HG02642 (cell line): ENCODE data around the gene CASP10.

Experiments used
- ATAC-seq: cut with Tn5 transposase; IDR thresholded peaks from one replicate; pipeline ENCODE4 v1.9.1; 2021; ENCODE audit warnings: mild to moderate bottlenecking; ENCODE audit not compliant: unreplicated experiment, poor library complexity

The CASP10 gene

DNA sequence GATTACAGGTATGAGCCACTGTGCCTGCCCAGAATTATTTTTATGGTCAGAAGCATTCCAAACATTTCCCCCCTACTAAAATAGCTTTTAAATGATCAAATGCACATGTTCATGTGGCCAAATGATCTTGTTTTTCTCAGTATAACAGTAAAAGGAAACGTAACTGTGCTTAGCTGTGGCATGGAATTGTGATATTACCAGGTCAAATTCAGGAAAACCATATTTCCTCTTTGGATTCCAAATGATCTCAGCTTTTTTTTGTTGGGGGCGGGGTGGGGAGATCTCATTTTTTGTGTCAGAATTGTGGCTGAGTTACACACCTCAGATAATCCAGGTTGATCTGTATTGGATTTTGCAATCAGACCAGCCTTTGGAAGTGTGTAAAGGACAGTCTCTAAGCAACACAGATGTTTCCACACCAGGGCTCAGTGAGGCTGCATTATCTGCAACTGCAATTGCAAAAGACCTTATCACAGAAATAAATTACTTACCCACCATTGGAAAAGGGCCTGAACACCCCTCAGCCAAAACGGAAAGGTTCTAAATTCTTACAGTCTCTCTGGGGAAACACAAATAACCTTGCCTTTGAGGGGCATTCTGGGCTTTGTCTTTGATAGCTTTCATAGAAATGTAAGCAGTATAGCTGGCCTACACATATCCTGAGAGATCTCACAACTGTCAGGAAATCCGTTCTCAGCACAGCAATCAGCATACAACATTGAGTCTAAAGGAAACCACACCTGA, 8.4 kb downstream of the CASP10 start:
- ATAC-seq = no peak

DNA sequence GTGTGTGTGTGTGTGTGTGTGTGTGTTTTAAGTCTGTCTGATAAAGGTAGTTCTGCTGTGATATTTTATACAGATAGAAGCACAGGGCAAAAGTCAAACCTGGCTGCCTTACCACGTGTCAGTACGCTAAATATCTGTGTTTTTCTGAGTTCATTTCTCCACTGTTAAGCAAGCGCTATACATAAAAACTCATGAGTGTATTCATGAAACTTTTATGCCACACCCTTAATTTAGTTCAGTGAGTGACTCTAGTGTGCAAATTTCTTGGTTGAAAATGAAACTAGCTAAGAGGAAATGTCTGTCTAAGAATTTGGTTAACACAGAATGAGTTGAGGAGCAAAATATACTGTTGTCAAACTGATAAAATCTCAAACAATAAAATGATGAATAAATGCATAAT, 11.2 kb downstream of the CASP10 start:
- ATAC-seq = peak; percentile 85

DNA sequence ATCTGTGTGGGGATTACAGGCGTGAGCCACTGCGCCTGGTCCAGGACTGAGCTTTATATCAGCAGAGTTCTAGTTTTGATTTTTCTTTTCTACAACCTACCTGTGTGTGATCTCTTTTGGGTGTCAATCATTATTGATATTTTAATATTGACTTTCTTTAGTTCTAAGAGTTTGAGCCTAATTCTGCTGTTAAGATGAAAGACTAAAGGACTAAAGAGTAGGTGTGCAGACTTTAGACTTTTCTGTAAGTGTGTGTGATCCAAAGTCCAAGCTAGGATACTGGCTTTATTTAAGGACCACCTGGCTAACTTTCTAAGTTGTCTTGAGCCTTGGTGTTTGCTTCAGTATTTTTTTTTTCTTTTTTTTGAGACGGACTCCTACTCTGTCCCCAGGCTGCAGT, 12.4 kb downstream of the CASP10 start:
- ATAC-seq = no peak

DNA sequence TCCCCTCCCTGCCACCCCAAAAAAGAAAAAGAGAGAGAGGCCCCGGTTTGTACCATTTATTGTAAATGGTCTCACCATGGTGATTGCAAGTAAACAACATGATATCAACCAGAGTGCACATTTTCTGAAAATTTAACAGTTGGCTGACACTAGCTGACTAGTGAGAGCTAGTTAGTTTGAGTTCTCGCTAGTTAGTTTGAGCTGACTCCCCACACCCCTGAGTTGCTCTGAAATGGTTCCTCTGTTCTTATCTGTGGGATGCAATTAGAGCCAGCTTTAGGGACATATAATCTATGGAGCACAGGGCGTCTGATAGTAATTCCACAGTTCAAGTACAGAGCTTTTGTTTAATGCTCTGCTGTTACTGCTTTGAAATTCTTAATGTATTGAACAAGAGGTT, 13.1 kb downstream of the CASP10 start:
- ATAC-seq = no peak

DNA sequence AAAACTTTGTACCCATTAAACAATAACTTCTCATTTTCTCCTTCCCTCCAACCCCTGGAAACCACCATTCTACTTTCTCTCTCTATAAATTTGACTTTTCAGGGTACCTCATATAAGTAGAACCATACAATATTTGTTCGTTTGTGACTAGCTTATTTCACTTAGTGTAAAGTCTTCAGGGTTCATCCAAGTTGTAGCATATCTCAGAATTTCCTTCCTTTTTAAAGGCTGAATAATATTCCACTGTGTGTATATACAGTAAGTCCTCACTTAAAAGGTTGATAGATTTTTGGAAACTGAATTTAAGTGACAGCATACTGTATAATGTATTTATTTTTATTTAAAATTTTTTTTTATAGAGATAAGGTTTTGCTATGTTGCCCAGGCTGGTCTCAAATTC, 13.9 kb downstream of the CASP10 start:
- no peak for ATAC-seq

DNA sequence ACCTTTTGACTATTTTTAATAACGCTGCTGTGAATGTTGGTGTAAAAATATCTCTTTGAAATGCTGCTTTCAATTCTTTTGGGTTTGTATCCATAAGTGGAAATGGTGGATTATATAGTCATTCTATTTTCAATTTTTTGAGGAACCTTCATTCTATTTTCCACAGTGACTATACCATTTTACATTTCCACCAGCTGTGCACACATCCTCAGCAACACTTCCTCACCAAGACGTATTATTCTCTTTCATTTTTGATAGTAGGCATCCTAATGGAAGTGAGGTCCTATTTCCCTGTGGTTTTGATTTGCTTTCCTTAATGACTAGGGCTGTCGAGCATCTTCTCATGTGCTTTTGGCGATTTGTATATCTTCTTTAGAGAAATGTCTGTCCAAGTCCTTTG, 14.8 kb downstream of the CASP10 start:
- ATAC-seq = no peak

DNA sequence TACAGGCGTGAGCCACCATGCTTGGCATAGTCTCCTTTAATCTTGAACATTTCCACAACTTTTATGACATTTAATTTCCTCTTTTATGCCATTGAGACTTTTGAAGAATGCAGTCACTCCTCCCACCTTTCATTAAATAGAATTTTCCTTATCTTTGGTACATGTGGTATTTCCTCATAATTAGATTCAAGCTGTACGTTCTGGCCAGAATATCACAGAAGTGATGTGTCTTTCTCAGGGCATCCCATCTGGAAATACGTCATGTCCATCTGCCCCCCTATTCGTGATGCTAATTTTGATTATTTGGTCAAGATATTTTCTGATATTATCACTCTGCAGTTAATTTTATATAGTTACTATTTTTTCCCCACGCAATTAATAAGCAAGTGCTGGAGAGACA, 16.9 kb downstream of the CASP10 start:
- no peak for ATAC-seq

DNA sequence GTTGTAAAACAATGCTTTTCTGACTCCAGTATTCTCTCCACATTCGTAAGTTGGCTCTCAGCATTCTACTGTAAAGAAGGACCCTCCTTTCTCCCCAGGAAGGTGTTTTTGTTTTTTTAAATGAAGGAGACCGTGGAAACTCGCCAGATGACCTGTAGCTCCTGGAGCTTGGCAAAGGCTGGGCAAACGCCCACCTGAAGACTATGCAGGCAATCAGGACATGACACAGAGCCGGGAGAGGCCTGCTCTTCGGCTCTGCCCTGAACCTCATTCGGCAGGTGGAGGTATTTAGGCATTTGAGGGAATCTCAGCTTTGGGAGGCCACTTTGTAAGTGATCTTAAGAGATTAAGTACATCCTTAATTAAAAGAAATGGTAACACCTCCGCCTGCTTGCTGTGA, 17.4 kb downstream of the CASP10 start:
- ATAC-seq = no peak

DNA sequence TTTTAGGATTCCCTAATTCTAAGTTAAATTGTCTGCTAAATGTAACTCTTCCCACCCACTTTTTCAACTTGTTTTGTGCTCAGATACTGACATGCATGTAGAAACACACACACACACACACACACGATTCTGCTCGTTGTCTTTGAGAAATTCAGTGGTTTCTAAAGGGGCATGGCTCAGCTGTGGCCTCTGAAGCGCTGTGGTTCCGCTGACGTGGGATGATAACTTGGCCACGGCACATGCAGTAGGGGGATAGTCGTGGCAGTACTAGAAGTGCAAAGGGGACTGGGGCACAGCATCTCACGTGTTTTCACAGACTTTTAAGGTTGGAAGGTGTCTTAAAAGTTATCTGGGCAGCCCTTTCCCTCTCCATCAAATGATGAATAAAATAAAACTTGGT, 18.4 kb downstream of the CASP10 start:
- no peak for ATAC-seq

DNA sequence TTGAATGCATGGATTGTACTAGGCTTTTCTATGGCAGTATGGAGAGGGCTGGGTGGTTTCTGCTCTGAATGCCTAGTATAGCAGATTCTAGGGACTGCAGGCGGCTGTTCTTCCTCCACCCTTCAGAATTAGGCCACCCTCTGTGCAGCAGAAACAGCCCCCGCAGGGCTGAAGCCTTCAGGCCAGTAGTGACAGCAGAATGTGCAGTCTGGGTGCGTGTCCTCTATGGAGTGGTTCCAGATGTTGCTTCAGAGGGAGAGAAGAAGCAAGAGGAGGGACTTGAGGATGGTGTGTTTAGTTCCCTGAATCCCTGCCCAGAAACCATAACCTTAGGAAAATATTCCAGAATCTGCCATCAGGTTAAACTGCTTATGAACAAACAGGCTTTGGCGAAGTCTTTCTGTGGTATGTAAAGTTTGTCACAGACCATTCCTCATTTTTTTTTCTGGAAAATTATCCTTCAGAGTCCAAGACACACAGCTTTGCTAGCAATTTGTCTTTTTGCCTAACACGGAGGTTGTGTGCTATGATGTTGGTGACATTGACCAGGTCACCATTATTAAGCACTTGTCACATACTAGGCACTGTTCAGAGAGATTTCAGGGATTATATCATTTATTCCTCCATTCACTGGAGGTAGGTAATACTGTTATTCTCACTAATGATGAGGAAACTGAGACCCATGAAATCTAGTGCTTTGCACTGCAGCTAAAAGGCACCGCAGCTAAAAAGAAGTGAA, 21.1 kb downstream of the CASP10 start:
- ATAC-seq = no peak

DNA sequence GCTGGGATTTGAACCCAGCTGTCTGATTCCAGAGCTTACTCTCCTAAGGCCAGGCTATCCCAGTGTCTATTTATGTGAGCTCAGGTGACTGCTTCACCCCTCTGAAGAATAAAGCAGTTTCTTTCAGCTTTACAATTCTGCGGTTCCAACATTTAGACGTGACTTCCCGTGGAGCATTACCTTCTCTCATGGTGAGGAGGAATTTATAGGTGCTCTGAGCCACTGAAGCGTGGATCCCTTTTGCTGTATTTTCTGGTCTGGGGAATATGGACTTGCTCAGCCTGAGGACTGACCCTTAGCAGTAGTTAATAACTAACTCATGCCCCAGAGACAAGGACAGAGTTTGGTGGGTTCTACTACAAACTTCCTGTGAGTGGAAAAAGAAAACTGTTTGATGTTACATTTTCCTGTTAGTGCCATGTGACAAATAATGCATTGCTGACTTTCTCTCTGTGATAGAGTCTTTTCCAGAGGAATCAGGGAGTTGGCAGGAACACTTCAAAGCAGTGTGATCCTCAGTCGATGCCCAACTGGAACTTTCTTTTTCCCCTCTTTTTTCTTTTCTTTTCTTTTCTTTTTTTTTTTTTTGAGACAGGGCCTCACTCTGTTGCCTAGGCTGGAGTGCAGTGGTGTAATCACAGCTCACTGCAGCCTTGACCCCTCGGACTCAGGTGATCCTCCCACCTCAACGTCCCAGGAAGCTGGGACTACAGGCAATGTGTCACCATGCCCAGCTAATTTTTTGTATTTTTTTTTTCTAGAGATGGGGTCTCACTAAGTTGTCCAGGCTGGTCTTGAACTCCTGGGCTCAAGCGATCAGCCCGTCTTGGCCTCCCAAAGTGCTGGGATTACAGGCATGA, 21.9 kb downstream of the CASP10 start:
- no peak for ATAC-seq

DNA sequence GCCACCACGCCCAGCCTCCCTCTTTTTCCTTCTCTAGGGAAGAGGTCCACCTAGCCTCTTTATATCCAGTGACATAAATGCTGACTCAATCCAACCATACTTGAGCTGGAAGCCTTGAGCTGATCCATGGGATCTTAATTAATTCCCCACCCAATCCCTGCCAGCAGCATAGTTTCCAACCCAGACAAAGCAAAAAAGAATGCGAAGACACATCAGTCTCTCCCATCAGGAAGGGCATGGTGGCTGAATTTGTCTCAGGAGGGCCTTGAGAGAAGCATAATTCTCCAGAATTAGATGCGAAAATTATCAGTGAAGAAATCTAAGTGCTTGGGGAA, 22.5 kb downstream of the CASP10 start:
- no peak for ATAC-seq

DNA sequence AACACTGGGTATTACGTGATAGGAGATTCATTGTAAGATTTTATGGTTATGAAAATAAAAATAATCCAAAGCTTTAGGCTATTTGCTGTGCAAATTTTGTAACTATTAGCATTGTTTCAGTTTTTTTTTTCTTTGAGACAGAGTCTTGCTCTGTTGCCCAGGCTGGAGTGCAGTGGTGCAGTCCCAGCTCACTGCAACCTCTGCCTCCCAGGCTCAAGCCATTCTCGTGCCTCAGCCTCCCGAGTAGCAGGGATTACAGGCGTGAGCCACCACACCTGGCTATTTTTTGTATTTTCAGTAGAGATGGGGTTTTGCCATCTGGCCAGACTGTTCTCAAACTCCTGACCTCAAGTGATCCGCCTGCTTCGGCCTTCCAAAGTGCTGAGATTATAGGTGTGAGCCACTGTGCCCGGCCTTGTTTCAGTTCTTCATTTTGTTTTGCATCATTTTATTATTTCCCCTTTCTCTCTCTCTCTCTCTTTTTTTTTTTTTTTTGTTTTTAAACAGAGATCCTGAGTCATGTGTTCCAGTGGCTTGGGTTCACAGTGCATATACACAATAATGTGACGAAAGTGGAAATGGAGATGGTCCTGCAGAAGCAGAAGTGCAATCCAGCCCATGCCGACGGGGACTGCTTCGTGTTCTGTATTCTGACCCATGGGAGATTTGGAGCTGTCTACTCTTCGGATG, 25.8 kb downstream of the CASP10 start:
- peak; percentile 83 for ATAC-seq

DNA sequence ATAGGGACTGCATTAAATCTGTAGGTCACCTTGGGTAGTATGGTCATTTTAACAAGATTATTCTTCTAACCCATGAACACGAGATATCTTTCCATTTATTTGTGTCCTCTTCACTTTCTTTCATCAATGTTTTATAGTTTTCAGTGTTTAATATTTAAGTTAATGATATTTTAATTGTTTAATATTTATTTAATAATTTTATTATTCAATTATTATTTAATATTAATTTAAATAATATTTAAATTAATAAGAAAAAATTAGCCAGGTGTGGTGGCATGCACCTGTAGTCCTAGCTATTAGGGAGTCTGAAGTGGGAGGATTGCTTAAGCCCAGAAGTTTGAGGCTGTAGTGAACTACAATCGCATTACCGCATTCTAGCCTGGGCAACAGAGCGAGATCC, 33.0 kb downstream of the CASP10 start:
- ATAC-seq = no peak

DNA sequence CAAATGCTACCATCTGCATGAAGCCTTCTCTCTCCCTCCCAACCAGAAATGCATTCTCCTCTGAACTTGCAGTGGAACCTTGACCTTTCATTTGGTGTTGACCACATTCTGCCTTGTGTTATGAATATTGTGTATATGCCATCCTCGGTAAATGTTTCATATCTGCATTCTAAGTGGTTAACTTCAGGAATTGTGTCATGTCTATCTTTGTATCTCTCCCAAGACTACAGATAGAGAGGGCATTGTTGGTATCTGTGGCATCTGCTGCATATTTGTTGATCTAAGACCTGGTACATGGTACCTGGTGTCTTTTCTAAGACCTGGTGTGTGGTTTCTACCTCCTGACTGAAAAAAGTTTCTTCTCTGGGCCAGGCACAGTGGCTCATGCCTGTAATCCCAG, 34.0 kb downstream of the CASP10 start:
- ATAC-seq = no peak

DNA sequence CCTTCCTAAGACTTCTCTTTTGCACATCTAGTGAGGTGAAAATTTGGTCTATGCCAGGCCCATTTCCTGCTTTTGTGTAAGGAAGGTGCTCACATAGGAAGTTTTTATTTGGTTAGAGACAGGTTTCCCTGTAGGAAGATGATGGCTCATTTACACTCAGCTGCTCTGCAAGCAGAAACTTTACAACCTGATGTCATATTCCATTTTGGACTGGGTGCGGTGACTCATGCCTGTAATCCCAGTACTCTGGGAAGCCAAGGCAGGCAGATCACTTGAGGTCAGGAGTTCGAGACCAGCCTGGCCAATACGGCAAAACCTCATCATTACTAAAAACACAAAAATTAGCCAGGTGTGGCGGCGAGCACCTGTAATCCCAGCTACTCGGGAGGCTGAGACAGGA, 35.8 kb downstream of the CASP10 start:
- ATAC-seq = no peak

DNA sequence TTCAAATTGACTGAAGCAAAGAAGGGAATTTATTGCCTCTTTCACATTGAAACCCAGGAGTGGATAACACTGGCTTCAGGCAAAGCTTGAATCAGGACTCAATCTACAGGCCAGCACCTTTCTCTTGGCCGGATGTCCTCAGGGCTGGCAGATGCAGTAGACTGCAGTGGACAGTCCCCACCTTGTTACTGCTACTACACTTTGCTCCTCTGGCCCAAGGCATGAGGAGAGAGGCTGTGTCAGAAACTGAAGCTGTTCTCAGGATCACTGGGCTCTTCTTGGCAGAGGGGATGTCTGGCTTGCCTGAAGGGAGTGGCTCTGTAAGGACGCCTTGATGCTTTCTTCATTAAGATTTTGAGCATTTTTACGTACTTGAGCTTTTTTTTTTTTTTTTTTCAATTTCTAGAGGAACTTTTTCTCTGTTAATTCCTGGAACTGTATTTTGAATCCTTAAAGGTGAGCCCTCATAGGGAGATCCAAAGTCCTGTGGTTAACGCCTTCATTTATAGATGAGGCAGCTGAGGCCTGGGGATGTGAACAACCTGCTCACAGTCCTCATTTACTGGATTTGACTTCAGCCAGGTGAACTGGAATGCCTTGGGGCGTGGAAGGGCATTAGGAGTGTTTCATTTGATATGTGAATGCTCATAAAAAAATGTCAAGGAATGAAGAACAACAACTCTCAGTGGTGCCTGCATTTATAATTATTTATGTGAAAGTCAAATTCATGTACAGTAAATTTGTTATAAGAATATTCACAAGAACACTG, 36.6 kb downstream of the CASP10 start:
- ATAC-seq = no peak

DNA sequence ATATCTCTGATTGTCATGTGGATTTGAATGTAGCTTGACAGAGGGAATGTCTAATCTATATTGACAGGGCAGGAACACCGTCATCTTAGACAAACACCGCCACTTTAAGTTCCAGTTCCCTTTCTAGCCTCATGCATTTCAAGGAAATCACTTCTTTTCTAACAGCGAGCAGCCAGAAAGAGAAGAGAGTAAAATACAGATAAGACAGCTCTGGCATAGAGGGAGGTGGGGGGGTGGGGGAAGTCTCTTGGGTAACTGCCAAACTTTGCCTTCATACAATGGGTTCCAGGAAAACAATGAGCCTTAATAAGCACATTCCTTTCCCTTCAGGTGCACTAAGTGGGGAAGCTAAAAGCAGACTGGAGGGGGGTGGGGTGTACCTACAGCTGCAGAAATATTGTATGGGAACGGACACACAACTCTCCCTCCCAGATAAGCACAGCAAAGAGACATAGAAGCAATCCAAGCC, 37.2 kb downstream of the CASP10 start:
- no peak for ATAC-seq

DNA sequence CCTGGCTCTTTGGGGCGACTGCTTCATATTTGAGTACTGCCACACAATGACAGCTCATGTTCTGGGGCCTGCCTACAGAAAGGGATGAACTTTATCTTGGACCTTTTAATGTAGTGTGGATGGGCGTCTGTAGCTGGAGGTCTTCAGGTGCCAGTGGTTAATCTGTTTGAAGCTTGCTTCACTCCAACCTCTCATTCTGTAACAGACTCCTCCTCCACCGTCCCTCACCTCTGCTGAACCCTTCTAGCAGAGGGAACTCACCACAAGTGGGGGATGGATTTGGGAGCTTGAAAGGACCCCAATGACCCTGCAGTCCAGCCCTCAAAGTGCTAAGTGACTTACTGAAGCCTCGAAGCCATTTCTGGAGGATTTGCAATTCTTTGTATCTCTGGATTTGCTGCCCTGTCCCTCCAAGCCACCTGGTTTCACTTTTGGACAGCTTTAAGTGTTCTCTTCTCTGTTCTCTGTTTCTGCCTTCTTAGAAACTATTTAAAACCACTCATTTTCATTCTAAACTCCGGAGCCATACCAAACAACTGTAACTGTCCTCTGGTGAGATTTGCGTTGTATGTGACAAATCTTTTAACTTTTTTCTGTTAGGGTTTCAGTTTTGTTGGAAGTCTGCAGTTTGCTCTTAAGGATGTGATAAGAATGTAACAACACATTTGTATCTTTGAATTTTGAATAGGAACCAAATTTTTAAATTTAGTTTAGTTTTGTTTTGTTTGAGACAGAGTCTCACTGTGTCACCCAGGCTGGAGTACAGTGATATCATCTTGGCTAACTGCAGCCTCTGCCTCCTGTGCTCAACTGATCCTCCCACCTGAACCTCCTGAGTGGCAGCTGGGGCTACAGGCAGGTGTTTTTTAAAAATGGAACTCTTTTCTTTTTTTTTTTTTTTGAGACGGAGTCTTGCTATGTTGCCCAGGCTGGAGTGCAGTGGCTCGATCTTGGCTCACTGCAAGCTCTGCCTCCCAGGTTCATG, 40.4 kb downstream of the CASP10 start:
- ATAC-seq = peak; percentile 89
